Panc1 (cell line): Measurements from ENCODE around the gene ZNF316. TPM values are rescaled to one million over a fixed set of nuclear protein-coding genes. Genes with fewer than 3 reads are reported as not detected.
A peak's percentile ranks its signal among the peaks of the same experiment; 100 is the strongest.

ENCODE experiments used
- ATAC-seq: fragments of 200-7000 bp; cut with Tn5 transposase; 2 replicates; pipeline ENCODE4 v1.9.1; 2020; ENCODE audit warnings: mild to moderate bottlenecking, moderate library complexity
- BruUV-seq: library from RNA; stranded (reverse); fragments of 400-500 nt; replicated peaks from 2 replicates; lab custom pipeline; 2021; lab: Mats Ljungman, UMichigan
- CTCF ChIA-PET: fragments of 300-600 bp; sonication (Branson Sonifier 250); formaldehyde crosslinking; loops from one replicate; lab custom pipeline; 2022; ENCODE audit warnings: antibody characterized with exemption; lab: Charles Lee
- POLR2A ChIA-PET: fragments of 300-600 bp; sonication (Branson Sonifier 250); formaldehyde crosslinking; loops from one replicate; lab custom pipeline; 2022; ENCODE audit warnings: antibody characterized with exemption; lab: Charles Lee
- DNase-seq: peaks from one replicate; pipeline ENCODE4 v3.0.0-alpha.2; 2010; ENCODE audit warnings: low read depth, low spot score
- H3K27ac ChIP-seq: 2 replicates; pipeline ENCODE4 v1.5.1; 2011; ENCODE audit warnings: mild to moderate bottlenecking, low read length, inconsistent platforms
- H3K27me3 ChIP-seq: fragments of 200-500 bp; sonication (Bioruptor generic); 2 replicates; pipeline ENCODE4 v1.6.0; 2014; ENCODE audit warnings: low read length, inconsistent platforms; ENCODE audit not compliant: control insufficient read depth, insufficient read depth
- H3K36me3 ChIP-seq: fragments of 200-500 bp; sonication (Bioruptor generic); 2 replicates; pipeline ENCODE4 v1.5.1; 2014; ENCODE audit warnings: inconsistent platforms, mild to moderate bottlenecking, low read length, moderate library complexity; ENCODE audit not compliant: control insufficient read depth, insufficient read depth
- H3K4me1 ChIP-seq: 2 replicates; pipeline ENCODE4 v1.5.1; 2011; ENCODE audit warnings: inconsistent platforms, mild to moderate bottlenecking, low read length, moderate library complexity; ENCODE audit not compliant: control insufficient read depth, insufficient read depth
- H3K4me3 ChIP-seq, 2 experiments: 2 replicates each; pipeline ENCODE4 v1.5.1; 2011 to 2012; ENCODE audit warnings: low read depth in 2 of 2, low read length in 2 of 2, mild to moderate bottlenecking in 2 of 2, inconsistent platforms in 1 of 2, moderate library complexity in 1 of 2
- H3K9me3 ChIP-seq: fragments of 200-500 bp; sonication (Bioruptor generic); 2 replicates; pipeline ENCODE4 v1.5.1; 2014; ENCODE audit warnings: low read depth, mild to moderate bottlenecking, inconsistent platforms, low read length, moderate library complexity; ENCODE audit not compliant: control insufficient read depth, insufficient read depth
- POLR2AphosphoS5 ChIP-seq: IDR thresholded peaks from 2 replicates; pipeline ENCODE4 v1.6.1; 2012; ENCODE audit warnings: mild to moderate bottlenecking, low read depth, low read length, moderate library complexity
- SIN3A ChIP-seq: IDR thresholded peaks from 2 replicates; pipeline ENCODE4 v1.6.1; 2012; ENCODE audit warnings: low read depth, mild to moderate bottlenecking, low read length, moderate library complexity, borderline replicate concordance; ENCODE audit not compliant: insufficient read depth
- TCF7L2 ChIP-seq: IDR thresholded peaks from 2 replicates; pipeline ENCODE4 v1.6.1; 2011; ENCODE audit warnings: mild to moderate bottlenecking, low read depth, low read length, inconsistent platforms
- in situ Hi-C: cut with HindIII; loops from 2 replicates; pipeline ENCODE4 v1.10.0; 2016; ENCODE audit warnings: low sequenced_read_pairs, low pct_unique_long_range_greater_than_20kb
- intact Hi-C: fragments of 100-400 bp; cut with micrococcal nuclease; formaldehyde crosslinking; loops from one replicate; pipeline ENCODE4 v1.10.0; 2022; ENCODE audit not compliant: unreplicated experiment
- total RNA-seq: library from RNA; stranded (reverse); gene quantifications from one replicate; pipeline ENCODE4 v1.2.1, GENCODE V29; 2021; ENCODE audit not compliant: unreplicated experiment
- TF ChIP-seq, protein P1 (sequence below), 2 experiments: IDR thresholded peaks; 2 replicates each; pipeline ENCODE4 v1.6.1; 2011 to 2012; ENCODE audit warnings: low read depth in 2 of 2, control low read depth in 1 of 2, low read length in 1 of 2, mild to moderate bottlenecking in 1 of 2, moderate library complexity in 1 of 2; ENCODE audit not compliant: insufficient read depth in 1 of 2
- TF ChIP-seq, protein P2 (sequence below): fragments of 450-650 bp; IDR thresholded peaks from 2 replicates; pipeline ENCODE4 v1.5.1; 2017; ENCODE audit warnings: mild to moderate bottlenecking

Gene ZNF316
- total RNA-seq, 1 experiment from 2014 or later: 37.8 TPM

DNA sequence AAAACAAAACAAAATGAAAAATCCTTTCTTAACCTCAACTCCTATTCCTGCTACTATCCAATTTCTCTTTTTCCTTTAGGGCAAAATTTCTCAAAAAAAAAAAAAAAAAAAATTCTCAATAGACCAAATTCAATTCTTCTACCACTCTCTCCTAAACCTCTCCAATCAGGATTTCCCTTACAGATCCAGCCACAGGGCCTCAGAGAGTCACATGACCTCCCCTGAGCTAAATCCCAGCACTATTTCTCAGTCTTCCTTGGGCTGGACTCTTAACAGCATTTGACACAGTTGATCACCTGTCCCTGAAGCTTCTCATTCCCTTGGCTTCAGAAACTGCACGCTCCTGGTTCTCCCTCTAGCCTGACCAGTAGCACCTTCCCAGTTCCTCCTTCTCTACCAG, 64.7 kb downstream of the ZNF316 start:
- H3K4me3 ChIP-seq: no peak overlapping the region
- H3K36me3 ChIP-seq: peaks cover 31% of the 10 kb centered on the region
- no peak for DNase-seq
- TF ChIP-seq, protein P1, sequence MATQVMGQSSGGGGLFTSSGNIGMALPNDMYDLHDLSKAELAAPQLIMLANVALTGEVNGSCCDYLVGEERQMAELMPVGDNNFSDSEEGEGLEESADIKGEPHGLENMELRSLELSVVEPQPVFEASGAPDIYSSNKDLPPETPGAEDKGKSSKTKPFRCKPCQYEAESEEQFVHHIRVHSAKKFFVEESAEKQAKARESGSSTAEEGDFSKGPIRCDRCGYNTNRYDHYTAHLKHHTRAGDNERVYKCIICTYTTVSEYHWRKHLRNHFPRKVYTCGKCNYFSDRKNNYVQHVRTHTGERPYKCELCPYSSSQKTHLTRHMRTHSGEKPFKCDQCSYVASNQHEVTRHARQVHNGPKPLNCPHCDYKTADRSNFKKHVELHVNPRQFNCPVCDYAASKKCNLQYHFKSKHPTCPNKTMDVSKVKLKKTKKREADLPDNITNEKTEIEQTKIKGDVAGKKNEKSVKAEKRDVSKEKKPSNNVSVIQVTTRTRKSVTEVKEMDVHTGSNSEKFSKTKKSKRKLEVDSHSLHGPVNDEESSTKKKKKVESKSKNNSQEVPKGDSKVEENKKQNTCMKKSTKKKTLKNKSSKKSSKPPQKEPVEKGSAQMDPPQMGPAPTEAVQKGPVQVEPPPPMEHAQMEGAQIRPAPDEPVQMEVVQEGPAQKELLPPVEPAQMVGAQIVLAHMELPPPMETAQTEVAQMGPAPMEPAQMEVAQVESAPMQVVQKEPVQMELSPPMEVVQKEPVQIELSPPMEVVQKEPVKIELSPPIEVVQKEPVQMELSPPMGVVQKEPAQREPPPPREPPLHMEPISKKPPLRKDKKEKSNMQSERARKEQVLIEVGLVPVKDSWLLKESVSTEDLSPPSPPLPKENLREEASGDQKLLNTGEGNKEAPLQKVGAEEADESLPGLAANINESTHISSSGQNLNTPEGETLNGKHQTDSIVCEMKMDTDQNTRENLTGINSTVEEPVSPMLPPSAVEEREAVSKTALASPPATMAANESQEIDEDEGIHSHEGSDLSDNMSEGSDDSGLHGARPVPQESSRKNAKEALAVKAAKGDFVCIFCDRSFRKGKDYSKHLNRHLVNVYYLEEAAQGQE (IDR thresholded peaks at IDR 0.05; ENCODE audit: insufficient read depth in 1 of 2, low read depth in 2 of 2, low read length in 1 of 2): no peak
- TF ChIP-seq SIN3A (no peak), TCF7L2 (no peak), POLR2AphosphoS5 (no peak)
- TF ChIP-seq, protein P2, sequence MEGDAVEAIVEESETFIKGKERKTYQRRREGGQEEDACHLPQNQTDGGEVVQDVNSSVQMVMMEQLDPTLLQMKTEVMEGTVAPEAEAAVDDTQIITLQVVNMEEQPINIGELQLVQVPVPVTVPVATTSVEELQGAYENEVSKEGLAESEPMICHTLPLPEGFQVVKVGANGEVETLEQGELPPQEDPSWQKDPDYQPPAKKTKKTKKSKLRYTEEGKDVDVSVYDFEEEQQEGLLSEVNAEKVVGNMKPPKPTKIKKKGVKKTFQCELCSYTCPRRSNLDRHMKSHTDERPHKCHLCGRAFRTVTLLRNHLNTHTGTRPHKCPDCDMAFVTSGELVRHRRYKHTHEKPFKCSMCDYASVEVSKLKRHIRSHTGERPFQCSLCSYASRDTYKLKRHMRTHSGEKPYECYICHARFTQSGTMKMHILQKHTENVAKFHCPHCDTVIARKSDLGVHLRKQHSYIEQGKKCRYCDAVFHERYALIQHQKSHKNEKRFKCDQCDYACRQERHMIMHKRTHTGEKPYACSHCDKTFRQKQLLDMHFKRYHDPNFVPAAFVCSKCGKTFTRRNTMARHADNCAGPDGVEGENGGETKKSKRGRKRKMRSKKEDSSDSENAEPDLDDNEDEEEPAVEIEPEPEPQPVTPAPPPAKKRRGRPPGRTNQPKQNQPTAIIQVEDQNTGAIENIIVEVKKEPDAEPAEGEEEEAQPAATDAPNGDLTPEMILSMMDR: no peak
- BruUV-seq: TSS peak; percentile 23
- H3K27me3 ChIP-seq: no peaks in the 10 kb centered on the region
- in situ Hi-C loops: no loop called here
- POLR2A ChIA-PET: no interaction called here
- no peak overlapping the region for H3K27ac ChIP-seq
- CTCF ChIA-PET: no interaction called here
- H3K4me1 ChIP-seq: no peaks in the 10 kb centered on the region
- intact Hi-C loops: no loop called here
- no peak for ATAC-seq
- peaks cover 73% of the 10 kb centered on the region for H3K9me3 ChIP-seq

Other genes with a start within 250 kb of the ZNF316 start
- gene DAGLB, start 189.4 kb upstream of the ZNF316 start, total RNA-seq: 22.3 TPM
- gene KDELR2, start 153.2 kb upstream of the ZNF316 start, total RNA-seq: 199 TPM
- 0.13 TPM for gene GRID2IP, start 85.9 kb upstream of the ZNF316 start, total RNA-seq
- gene ZDHHC4, start 59.9 kb upstream of the ZNF316 start, total RNA-seq: 113 TPM
- gene INTS15, start 47.3 kb upstream of the ZNF316 start, total RNA-seq: 46.8 TPM
- gene ZNF853, start 21.7 kb upstream of the ZNF316 start, total RNA-seq: 1.4 TPM
- gene ZNF12, start 69.6 kb downstream of the ZNF316 start, total RNA-seq: 37.3 TPM
- 0.15 TPM for gene RSPH10B2, start 116.8 kb downstream of the ZNF316 start, total RNA-seq
- 81.2 TPM for gene CCZ1B, start 189.0 kb downstream of the ZNF316 start, total RNA-seq